Measurements from ENCODE around the gene ID3. TPM values are rescaled to one million over a fixed set of nuclear protein-coding genes. Genes with fewer than 3 reads are reported as not detected.

Gene ID3
- total and polyA plus RNA-seq, 9 of the 15 experiments (the other 6 are each of a cell fraction or from before 2014, with no cell fraction given), result 6.8 to 59.8 (median 23.5) TPM

- TF ChIP-seq USF1 (CRISPR knock-in tag; IDR thresholded peaks at IDR 0.05) (no peak), ZNF584 (CRISPR knock-in tag; IDR thresholded peaks at IDR 0.05; ENCODE audit: low read depth) (no peak), HSF4 (CRISPR knock-in tag; IDR thresholded peaks at IDR 0.05; ENCODE audit: borderline replicate concordance) (no peak)
These were observed 19.2 kb upstream of the ID3 start (continued) for GRCh38 chr1:23578311-23578996.

DNA sequence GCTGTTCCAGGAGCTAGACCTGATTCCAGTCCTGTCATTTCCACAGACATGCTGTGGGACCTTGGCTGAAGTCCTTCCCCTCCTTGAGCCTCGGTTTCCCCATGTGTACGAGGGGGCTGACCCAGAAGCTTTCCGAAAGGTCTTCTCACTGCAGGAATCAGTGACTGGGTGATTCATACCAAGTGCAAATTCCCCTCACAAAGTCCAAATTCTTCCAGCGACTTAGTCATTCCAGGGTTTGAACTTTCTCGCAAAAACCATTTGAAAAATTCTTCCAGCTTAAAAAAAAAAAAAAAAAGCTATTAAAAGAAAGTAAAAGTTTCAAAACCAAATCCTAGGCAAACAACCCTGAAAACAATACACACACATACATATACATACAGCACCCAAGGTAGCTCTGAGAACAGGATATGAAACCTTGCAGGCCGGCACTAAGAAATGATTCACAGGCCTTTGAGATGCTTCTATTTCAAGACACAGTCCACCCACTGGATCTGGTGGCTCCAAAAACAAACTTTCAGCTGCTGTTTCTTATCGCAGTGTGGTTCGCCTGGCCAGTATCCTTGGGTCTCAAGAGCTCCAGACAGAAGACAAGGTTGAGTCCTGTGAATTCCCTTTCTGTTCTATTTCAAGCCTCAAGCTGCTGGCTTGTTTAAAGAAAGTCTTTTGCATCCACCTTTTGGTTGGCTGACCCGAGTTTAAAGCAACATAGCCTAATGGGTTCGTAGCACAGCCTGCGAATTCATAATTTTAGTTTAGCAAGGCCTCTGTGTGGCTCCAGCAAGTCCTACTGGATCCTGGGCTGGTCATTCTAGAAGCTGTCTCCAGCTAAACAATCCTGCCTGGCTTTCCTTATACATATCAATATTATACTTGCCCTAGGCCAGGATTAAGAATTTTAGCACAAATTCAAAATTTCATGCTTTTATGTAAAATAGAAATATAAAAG, 18.0 kb upstream of the ID3 start:
- CTCF ChIA-PET (ENCODE audit: low intra/inter-chr PET ratio), result no interaction called here
- ATAC-seq (peak; percentile 75), DNase-seq (ENCODE audit: extremely low read depth in 1 of 4, low spot score in 3 of 4) (peak; percentile 50 to 69 (median 56)), FAIRE-seq (peak; percentile 90)
- no peaks in the 10 kb centered on the region for H3K9me3 ChIP-seq (replicated peaks; ENCODE audit: control insufficient read depth, insufficient read depth, low read depth, low read length)
- H3K27ac ChIP-seq (ENCODE audit: extremely low read depth, low read depth, low read length), result peak overlapping the region; percentile 17; the same call in 1 of the 3 replicates
- H3K79me2 ChIP-seq (ENCODE audit: control insufficient read depth, insufficient read depth, low read length), result no peaks in the 10 kb centered on the region
- no peak overlapping the region for H3K4me3 ChIP-seq
- H3K9me1 ChIP-seq (ENCODE audit: control insufficient read depth, insufficient read depth, low read length), result no peaks in the 10 kb centered on the region
- H3K4me1 ChIP-seq (replicated peaks in 1 of 2; ENCODE audit: control insufficient read depth in 2 of 2, insufficient read depth in 2 of 2, low read length in 2 of 2), result peaks cover 3 to 10% of the 10 kb centered on the region in 2 experiments
- no peak overlapping the region for H3K4me2 ChIP-seq (ENCODE audit: insufficient read depth, low read length)
- 26% methylated on average over 11 of the region's 11 CpGs for WGBS (ENCODE audit: insufficient coverage, low coverage, missing lambda C conversion rate)
- H3K9ac ChIP-seq (ENCODE audit: insufficient read depth in 1 of 2, low read depth in 2 of 2, low read length in 2 of 2), result peak overlapping the region in 1 of 2 experiments; percentile 3; a peak in 1 of 4 replicates
- no peaks in the 10 kb centered on the region for H3K36me3 ChIP-seq (ENCODE audit: control insufficient read depth, insufficient read depth, low read length)
- H2AFZ ChIP-seq (ENCODE audit: low read depth, low read length), result peak overlapping the region; percentile 64
- BruUV-seq (replicated peaks), result no TSS peak
- in situ Hi-C loops (cut with MboI) (no loop called here), intact Hi-C loops (cut with micrococcal nuclease) (no loop called here)
- POLR2A ChIA-PET, result interaction anchor here (0.6 to 1.7 kb wide), 7 partner anchors 9 to 47 kb away, joined by 3 to 10 read pairs (median 4); no protein-coding TSS in a partner anchor
- no peaks in the 10 kb centered on the region; a peak in 1 of 5 replicates for H3K27me3 ChIP-seq (ENCODE audit: control insufficient read depth in 2 of 2, insufficient read depth in 2 of 2, low read length in 2 of 2)
- no peaks in the 10 kb centered on the region for H4K20me1 ChIP-seq (replicated peaks; ENCODE audit: control insufficient read depth, insufficient read depth, low read length)
- no peak for TF ChIP-seq E4F1 (CRISPR knock-in tag; IDR thresholded peaks at IDR 0.05; ENCODE audit: borderline replicate concordance)
- TF ChIP-seq ZNF224 (CRISPR knock-in tag; IDR thresholded peaks at IDR 0.05), result no peak
- TF ChIP-seq ZNF282 (CRISPR knock-in tag; IDR thresholded peaks at IDR 0.05), result no peak
- TF ChIP-seq ZNF644 (tag; IDR thresholded peaks at IDR 0.05; ENCODE audit: low read depth), result no peak
- TF ChIP-seq, protein P1, sequence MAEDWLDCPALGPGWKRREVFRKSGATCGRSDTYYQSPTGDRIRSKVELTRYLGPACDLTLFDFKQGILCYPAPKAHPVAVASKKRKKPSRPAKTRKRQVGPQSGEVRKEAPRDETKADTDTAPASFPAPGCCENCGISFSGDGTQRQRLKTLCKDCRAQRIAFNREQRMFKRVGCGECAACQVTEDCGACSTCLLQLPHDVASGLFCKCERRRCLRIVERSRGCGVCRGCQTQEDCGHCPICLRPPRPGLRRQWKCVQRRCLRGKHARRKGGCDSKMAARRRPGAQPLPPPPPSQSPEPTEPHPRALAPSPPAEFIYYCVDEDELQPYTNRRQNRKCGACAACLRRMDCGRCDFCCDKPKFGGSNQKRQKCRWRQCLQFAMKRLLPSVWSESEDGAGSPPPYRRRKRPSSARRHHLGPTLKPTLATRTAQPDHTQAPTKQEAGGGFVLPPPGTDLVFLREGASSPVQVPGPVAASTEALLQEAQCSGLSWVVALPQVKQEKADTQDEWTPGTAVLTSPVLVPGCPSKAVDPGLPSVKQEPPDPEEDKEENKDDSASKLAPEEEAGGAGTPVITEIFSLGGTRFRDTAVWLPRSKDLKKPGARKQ (CRISPR knock-in tag; IDR thresholded peaks at IDR 0.05), result no peak
- TF ChIP-seq MAFK (IDR thresholded peaks at IDR 0.05; ENCODE audit: low read length), result 0 out of 2 replicates have a peak, but pooled peaks have one; percentile 1
- TF ChIP-seq EGR1 (conservative IDR thresholded peaks at IDR 0.05), result peak; percentile 77
- 0 out of 2 replicates have a peak, but pooled peaks have one; percentile 55 for TF ChIP-seq MEF2A (IDR thresholded peaks at IDR 0.05; ENCODE audit: control insufficient read depth, low read depth, low read length)
- no peak for TF ChIP-seq TOE1 (IDR thresholded peaks at IDR 0.05; ENCODE audit: borderline replicate concordance)
- TF ChIP-seq TOE1 (CRISPR knock-in tag; IDR thresholded peaks at IDR 0.05; ENCODE audit: borderline replicate concordance, low read depth), result no peak
